Stimulated activated naive CD8-positive, alpha-beta T cell treated with anti-CD3 and anti-CD28 coated beads, Interleukin-15, amount 100 ng/mL, for 72 hours (primary cell): ENCODE data around the gene ZNF488.
"Not testable (repeated sequence)": the region's sequence is repeated elsewhere in the genome, so short reads cannot be mapped to it uniquely, and the experiment has no call there.

Source experiments
- ATAC-seq: fragments of 150-1000 bp; cut with Tn5 transposase; 2 replicates; pipeline ENCODE4 v1.10.0; 2021; ENCODE audit warnings: mild to moderate bottlenecking, moderate library complexity
- DNase-seq, 2 donors: peaks; one replicate each; pipeline ENCODE4 v3.0.0; 2021 to 2022
- H3K27ac Mint-ChIP-seq, 2 donors: one replicate each; pipeline ENCODE4 v1.8.0; 2022; ENCODE audit warnings: mild to moderate bottlenecking in 2 of 2, mixed read lengths in 2 of 2, moderate library complexity in 2 of 2
- H3K27me3 Mint-ChIP-seq: one replicate; pipeline ENCODE4 v1.8.0; 2022; ENCODE audit warnings: mixed read lengths
- H3K4me1 Mint-ChIP-seq: one replicate; pipeline ENCODE4 v1.8.0; 2022; ENCODE audit warnings: mild to moderate bottlenecking, mixed read lengths
- H3K4me3 Mint-ChIP-seq, 2 donors: one replicate each; pipeline ENCODE4 v1.8.0; 2022; ENCODE audit warnings: mild to moderate bottlenecking in 2 of 2, mixed read lengths in 2 of 2, moderate library complexity in 1 of 2
- H3K9me3 Mint-ChIP-seq, 2 donors: one replicate each; pipeline ENCODE4 v1.8.0; 2022; ENCODE audit warnings: mixed read lengths in 2 of 2

The ZNF488 gene, protein sequence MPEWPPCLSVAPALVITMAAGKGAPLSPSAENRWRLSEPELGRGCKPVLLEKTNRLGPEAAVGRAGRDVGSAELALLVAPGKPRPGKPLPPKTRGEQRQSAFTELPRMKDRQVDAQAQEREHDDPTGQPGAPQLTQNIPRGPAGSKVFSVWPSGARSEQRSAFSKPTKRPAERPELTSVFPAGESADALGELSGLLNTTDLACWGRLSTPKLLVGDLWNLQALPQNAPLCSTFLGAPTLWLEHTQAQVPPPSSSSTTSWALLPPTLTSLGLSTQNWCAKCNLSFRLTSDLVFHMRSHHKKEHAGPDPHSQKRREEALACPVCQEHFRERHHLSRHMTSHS

DNA sequence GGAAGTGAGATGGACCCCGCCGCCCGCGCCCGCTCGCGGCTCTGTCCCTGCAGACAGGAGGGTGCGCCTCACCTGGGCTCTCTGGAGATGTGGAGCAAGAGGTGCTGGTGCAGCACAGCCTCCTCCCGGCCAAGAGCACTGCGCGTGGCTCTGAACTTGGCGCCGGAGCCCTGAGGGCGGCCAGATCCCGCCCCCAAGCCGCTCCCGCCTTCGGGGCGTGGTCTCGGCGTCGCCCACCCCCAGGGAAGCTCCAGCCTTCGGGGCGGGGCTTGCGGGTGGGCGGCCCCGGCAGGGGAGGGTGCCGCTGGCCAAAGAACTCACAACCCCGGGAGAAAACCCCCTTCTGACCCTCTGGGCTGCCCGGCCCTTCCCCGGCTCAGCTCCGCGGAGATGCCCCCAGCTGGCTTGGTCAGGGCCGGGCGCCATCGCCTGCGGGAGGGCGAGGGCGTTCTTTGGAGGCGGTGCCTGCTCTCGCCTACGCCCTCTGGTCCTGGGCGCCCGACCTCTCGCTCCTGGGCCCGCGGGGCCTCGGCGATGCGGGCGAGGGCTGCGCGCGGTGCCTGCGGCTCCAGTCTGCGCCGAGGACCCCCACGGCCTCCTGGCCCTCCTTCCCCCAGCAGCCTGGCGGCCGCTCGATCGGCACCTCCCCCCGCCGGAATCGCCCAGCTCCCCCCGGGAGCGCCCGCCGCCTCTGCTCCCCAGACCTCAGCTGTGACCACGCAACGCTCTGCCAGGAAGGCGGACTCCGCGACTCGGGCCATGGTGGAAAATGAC is at the start of gene ZNF488:
ZNF488 (minus strand) TSS at position 146 of the 774 bp plus-strand sequence. CDS start 15,464 bp downstream, outside the sequence.
- ATAC-seq (peak; percentile 92), DNase-seq (peak; percentile 69 to 72)
- peaks cover 7 to 27% of the 10 kb centered on the region in 2 donors for H3K9me3 Mint-ChIP-seq
- H3K27me3 Mint-ChIP-seq, result peaks cover 75% of the 10 kb centered on the region
- H3K4me1 Mint-ChIP-seq, result peaks cover 23% of the 10 kb centered on the region
- H3K27ac Mint-ChIP-seq, result peak within 1 kb of the TSS; percentile 0 to 70
- peak within 1 kb of the TSS; percentile 80 to 88 for H3K4me3 Mint-ChIP-seq

DNA sequence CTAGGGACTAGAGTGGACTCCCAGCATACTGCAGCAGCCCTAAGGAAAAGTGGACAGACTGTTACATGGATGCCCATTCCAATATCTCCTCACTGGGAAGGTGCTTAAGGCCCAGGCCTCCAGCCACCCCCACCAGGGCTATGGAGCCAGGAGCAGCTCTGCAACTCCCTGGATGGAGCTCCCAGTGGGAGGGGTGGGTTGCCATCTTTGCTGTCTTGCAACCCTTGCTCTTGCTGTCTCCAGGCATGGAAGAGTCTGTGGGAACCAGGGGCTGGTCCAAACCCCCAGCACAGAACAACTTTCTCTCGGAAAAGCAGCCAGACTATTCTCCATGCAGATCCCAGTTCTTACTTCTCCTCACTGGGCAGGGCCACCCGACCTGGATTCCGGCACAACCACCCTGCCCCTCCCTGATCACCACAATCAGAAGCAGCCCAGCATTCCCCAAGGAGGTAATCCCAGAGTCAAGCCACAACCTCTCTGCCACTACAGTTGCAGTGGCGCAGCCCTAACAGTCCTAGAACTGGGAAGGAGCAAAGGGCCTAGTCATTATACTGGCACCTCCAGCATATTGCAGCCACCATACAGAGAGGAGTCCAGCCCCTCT is 41.8 kb upstream of the ZNF488 start:
- Mint-ChIP-seq H3K27me3 (peaks cover 21% of the 10 kb centered on the region), H3K4me3 (no peak overlapping the region), H3K4me1 (no peaks in the 10 kb centered on the region), H3K9me3 (no peaks in the 10 kb centered on the region), H3K27ac (no peak overlapping the region)
- ATAC-seq, result no peak
- no peak for DNase-seq

DNA sequence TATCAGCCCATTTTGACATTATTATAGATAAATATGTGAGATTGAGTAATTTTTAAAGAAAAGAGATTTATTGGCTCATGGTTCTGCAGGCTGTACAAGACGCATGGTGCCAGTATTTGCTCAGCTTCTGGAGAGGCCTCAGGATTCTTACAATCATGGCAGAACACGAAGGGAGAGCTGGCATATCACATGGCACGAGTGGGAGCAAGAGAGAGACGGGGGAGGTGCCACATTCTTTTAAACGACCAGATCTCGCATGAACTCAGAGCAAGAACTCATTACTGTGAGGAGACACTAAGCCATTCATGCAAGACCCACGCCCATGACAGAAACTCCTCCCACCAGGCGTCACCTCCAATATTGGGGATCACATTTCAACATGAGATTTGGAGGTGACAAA is 40.1 kb upstream of the ZNF488 start:
- no peak for ATAC-seq
- peaks cover 7% of the 10 kb centered on the region for H3K27me3 Mint-ChIP-seq

DNA sequence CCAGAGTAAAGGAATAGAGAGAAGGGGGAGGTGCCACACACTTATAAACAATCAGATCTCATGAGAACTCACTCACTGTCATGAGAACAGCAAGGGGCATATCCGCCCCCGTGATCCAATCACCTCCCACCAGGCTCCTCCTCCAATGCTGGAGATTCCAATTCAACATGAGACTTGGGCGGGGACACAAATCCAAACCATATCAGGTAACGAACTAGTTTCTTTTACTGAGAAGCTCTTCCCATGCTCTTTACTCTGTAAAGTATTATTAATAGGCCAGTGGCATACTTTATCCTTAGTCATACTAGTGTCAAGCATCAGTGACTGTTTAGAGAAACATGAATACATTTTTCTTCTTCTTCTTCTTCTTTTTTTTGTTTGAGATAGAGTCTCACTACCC is 39.4 kb upstream of the ZNF488 start:
- H3K27ac Mint-ChIP-seq, result no peak overlapping the region
- no peak for DNase-seq
- H3K4me3 Mint-ChIP-seq, result no peak overlapping the region
- ATAC-seq, result no peak
- H3K9me3 Mint-ChIP-seq, result no peaks in the 10 kb centered on the region
- H3K27me3 Mint-ChIP-seq, result no peaks in the 10 kb centered on the region
- H3K4me1 Mint-ChIP-seq, result no peaks in the 10 kb centered on the region

More for the DNA sequence above, 40.1 kb upstream of the ZNF488 start:
- no peaks in the 10 kb centered on the region for H3K4me1 Mint-ChIP-seq
- no peak for DNase-seq
- H3K27ac Mint-ChIP-seq, result no peak overlapping the region
- H3K9me3 Mint-ChIP-seq, result no peaks in the 10 kb centered on the region
- H3K4me3 Mint-ChIP-seq, result no peak overlapping the region

DNA sequence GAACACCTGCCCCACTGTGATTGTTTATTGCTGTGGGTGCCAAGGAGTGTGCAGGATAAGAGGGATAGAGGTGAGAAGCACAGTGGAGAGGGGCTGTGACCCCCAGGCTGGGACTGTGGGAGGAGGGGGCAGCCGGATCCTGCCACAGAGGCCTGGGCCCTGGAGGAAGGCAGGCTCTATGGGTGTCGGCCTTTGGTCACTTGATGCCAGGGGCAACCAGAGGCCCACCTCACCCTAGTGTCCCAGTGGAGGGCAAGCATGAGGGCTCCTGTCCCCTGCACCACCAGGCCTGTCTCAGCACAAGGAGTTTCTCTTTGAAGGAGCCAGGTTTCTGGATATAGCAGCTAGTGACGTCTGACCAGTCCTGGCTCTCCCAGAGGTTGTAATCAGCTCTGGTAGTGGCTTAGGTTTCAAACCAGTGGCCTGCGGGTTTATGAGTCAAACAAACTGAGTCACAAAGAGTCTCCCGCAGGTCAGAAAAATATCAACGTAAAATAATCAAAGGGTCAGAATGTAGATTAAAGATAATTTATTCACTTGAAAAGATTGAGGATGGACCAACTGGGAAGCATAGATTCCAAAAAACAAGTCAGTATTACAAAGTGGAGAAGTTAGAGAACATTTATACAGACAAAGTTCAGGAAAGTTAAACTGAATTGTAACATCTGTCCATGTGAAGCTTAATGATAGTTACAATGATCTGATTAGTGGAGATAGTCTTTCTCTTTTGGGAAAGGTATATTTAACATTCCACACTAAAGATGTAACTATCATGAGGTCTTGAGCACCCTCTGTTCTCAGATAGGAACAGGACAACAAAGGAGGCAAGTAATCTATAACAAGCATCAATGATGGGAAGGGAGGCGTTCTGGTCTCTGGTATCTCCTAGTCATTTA is 37.2 kb upstream of the ZNF488 start:
- no peak overlapping the region for H3K27ac Mint-ChIP-seq
- no peaks in the 10 kb centered on the region for H3K4me1 Mint-ChIP-seq
- no peaks in the 10 kb centered on the region for H3K9me3 Mint-ChIP-seq
- DNase-seq (no peak), ATAC-seq (no peak)
- H3K4me3 Mint-ChIP-seq, result no peak overlapping the region
- H3K27me3 Mint-ChIP-seq, result no peaks in the 10 kb centered on the region

DNA sequence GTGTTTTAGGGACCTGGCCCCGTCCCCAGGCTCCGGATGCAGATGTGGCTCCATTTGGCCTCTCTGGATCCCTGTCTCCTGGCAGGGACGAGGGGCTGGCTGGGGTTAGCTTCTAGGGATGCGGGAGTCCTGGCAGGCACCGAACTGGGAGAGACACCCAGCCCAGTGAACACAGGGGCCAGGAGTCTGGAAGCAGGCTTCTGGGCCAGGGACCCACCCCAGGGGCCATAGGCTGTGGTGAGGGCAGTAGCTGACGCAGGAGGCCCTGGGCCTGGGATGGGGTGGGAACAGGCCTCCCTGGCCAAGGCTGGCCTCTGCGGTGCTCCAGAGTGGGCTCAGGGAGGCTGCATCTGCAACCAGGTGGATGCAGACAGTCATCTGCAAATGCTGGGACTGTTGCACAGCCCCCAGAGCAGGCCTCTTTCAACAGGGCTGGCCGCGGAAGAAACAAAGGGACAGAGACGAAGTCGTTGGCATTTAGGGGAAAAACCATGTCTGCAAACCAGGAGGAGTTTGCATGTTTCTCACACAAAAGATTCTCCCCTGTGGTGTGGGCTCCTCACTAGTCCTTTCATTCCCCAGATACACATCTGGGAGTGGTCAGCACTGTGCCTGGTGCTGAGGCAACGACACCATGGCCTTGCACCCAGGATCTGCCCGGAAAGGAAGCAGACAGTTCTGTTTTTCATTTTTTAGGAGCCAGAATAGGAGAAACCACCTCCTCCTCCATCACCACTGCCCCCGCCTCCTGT is 36.4 kb upstream of the ZNF488 start:
- H3K27me3 Mint-ChIP-seq, result no peaks in the 10 kb centered on the region
- H3K27ac Mint-ChIP-seq, result no peak overlapping the region
- no peaks in the 10 kb centered on the region for H3K4me1 Mint-ChIP-seq
- H3K4me3 Mint-ChIP-seq, result no peak overlapping the region
- ATAC-seq, result no peak
- no peak for DNase-seq
- no peaks in the 10 kb centered on the region for H3K9me3 Mint-ChIP-seq

DNA sequence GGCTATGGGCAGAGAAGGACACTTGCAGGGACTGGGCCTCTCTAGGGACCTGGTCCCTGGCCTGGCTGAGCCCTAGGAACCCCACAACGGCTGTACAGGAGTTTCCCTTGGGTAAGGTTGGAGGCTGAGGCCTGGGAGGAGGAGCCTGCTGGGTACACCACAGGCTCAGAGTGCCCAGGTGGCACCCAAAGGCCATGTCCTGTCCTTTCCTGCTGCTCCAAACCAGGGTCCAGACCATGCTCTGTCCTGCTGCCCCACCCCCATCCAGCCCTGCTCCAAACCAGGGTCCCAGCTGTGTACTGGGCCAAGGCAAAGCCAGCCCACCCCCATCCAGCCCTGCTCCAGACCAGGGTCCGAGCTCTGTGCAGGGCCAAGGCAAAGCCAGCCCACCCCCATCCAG is 35.3 kb upstream of the ZNF488 start:
- DNase-seq (no peak), ATAC-seq (no peak)
- H3K27me3 Mint-ChIP-seq, result no peaks in the 10 kb centered on the region
- no peak overlapping the region for H3K4me3 Mint-ChIP-seq
- H3K4me1 Mint-ChIP-seq, result no peaks in the 10 kb centered on the region
- no peak overlapping the region for H3K27ac Mint-ChIP-seq
- H3K9me3 Mint-ChIP-seq, result no peaks in the 10 kb centered on the region

DNA sequence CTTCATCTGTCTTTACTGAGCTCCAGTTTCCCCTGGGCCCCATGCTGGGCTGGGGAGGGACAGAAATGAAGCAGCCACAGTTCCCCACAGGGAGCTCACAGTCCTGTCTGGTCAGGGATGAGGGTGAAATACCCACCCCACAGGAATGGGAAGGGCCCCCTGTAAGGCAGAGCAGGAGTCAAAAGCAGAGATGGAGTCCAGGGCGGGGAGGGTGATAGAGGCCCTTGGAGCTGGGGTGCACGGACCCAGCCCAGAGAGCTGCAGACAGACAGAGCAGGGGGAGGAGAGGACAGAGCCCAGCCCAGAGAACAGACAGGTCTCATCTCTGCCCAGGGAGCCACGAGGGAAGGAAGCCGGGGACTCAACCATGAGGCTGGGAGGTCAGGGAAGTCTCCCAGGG is 34.9 kb upstream of the ZNF488 start:
- Mint-ChIP-seq H3K9me3 (no peaks in the 10 kb centered on the region), H3K4me1 (no peaks in the 10 kb centered on the region), H3K27ac (no peak overlapping the region), H3K27me3 (no peaks in the 10 kb centered on the region), H3K4me3 (no peak overlapping the region)
- no peak for DNase-seq
- no peak for ATAC-seq

DNA sequence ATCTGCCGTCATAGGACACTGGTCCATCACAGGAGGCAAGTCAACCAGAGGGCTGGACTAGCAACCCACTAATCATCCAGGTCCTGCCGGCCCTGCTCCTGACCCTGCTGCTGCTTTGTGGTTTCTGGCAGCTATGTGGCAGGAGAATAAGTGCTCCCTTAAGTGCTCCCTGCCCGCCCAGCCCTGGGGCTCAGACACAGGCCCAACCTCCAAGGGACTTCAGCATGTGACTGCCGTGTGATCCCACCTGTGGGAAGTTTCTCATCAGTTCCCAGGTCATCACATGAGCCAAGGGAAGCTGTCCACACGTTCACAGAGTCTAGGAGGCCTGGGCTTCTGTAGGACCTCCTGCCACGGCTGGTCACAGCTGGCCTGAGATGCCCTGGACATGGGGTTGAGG is 34.2 kb upstream of the ZNF488 start:
- ATAC-seq, result no peak

DNA sequence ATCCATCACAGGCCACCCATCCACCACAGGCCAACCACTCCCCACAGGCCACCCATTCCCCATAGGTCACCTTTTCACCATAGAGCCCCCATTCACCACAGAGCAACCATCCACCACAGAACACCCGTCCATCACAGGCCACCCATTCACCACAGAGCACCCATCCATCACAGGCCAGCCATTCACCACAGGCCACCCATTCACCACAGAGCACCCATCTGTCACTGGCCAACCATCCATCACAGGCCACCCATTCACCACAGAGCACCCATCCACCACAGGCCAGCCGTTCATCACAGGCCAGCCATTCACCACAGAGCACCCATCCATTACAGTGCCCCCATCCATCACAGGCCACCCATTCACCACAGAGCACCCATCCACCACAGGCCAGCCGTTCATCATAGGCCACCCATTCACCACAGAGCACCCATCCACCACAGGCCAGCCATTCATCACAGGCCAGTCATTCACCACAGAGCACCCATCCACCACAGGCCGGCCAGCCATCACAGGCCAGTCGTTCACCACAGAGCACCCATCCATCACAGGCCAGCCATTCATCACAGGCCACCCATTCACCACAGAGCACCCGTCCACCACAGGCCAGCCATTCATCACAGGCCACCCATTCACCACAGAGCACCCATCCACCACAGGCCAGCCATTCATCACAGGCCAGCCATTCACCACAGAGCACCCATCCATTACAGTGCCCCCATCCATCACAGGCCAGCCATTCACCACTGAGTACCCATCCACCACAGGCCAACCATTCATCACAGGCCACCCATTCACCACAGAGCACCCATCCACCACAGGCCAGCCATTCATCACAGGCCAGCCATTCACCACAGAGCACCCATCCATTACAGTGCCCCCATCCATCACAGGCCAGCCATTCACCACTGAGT is 32.5 kb upstream of the ZNF488 start:
- H3K9me3 Mint-ChIP-seq, H3K27ac Mint-ChIP-seq, H3K4me1 Mint-ChIP-seq, H3K4me3 Mint-ChIP-seq, ATAC-seq, H3K27me3 Mint-ChIP-seq, DNase-seq: not testable (repeated sequence)

More for the DNA sequence above, 34.2 kb upstream of the ZNF488 start:
- Mint-ChIP-seq H3K4me1 (no peaks in the 10 kb centered on the region), H3K27ac (no peak overlapping the region), H3K27me3 (no peaks in the 10 kb centered on the region), H3K9me3 (no peaks in the 10 kb centered on the region), H3K4me3 (no peak overlapping the region)
- no peak for DNase-seq

DNA sequence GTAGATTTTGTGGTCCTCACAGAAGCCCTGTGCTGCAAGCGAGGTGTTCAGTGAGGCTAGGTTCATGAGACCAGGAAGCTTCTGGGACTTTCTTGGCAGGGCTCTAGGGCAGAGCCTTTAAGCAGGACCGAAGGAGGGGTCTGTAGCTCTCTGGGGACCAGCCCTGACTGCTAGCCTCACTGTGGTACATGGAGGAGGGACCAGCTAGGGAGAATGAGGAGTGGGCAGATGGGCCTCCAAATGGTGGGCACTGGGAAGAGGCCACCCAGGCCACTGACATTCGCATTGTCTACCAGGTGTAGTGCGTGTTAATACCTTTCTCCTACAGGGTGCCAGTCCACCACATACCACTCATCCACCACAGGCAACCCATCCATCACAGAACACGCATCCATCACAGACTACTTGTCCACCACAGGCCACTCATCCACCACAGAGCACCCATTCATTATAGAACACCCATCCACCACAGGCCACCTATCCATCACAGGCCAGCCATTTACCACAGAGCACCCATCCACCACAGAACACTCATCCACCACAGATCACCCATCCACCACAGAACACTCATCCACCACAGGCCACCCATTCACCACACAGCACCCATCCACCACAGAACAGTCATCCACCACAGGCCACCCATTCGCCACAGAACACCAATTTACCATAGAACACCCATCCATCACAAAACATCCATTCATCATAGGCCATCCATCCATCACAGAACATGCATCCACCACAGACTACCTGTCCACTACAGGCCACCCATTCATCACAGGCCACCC is 31.6 kb upstream of the ZNF488 start:
- no peaks in the 10 kb centered on the region for H3K4me1 Mint-ChIP-seq
- H3K27ac Mint-ChIP-seq, result no peak overlapping the region
- H3K4me3 Mint-ChIP-seq, result no peak overlapping the region
- no peaks in the 10 kb centered on the region for H3K27me3 Mint-ChIP-seq
- ATAC-seq (peak; percentile 78), DNase-seq (peak in 1 of 2 donors; percentile 38)
- no peaks in the 10 kb centered on the region for H3K9me3 Mint-ChIP-seq

DNA sequence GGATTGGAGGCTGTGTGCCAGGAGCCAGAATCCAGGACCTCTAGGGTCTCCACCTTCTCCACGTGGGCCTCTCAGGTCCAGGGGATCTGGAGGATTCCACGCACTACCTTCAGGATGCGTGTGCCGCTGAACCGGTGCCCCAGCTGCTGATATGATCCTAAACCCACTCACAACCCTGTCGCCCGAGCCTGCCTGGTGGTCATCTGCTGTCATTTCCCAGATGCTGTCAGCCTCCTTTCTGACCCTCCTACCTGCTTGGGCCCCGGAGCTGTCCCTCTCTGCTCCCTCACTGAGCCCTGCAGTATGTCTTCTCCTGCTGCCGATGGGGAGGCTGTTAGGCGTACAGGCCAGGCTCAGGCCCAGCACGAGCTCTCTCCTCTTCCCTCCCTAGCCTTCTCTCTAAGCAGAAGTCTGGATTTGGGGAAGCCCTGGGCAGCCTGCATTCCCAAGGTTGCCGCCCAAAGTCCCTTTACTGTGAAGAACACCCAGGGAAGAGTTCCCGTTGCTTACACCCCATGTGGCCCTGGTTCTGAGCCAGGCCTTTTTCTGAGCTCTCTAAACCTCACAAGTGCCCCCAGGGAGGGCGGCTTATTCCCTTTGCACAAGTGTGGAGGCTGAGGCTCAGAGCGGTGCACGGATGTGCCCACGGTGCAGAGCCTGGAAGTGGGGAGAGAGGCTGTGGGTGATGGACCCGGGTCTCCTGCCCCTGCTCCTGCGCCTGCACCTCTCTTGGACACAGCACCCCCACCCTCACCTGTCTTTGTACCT is 30.8 kb upstream of the ZNF488 start:
- DNase-seq, result no peak
- no peak for ATAC-seq
- no peak overlapping the region for H3K27ac Mint-ChIP-seq
- H3K4me1 Mint-ChIP-seq, result no peaks in the 10 kb centered on the region
- H3K27me3 Mint-ChIP-seq, result no peaks in the 10 kb centered on the region
- H3K4me3 Mint-ChIP-seq, result no peak overlapping the region
- H3K9me3 Mint-ChIP-seq, result no peaks in the 10 kb centered on the region

DNA sequence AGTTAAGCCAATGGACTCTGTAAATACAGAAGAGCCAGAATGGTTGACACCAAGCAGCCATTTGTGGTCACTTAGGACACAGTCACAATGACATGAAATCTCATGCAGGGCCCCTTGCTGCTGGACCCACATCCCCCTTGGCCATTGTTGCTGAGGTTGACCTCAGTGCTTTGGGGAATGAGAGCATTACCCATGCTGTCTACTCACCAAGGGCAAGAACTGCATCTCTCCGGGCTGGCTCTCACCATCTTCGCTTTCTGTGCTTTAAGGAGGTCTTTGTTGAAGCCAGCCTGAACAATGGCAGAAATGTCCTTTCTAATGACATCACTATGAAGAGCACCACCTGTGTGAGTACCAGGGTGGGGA is 30.1 kb upstream of the ZNF488 start:
- H3K27ac Mint-ChIP-seq, result no peak overlapping the region
- DNase-seq (no peak), ATAC-seq (no peak)
- H3K27me3 Mint-ChIP-seq, result no peaks in the 10 kb centered on the region
- H3K9me3 Mint-ChIP-seq, result no peaks in the 10 kb centered on the region
- H3K4me3 Mint-ChIP-seq, result no peak overlapping the region
- no peaks in the 10 kb centered on the region for H3K4me1 Mint-ChIP-seq
